Mesodermal cell (in vitro differentiated cells): ENCODE measurements around the gene SLC4A8.
"Not testable (repeated sequence)": the region's sequence is repeated elsewhere in the genome, so short reads cannot be mapped to it uniquely, and the experiment has no call there.

Experiments
- H3K27ac ChIP-seq: 2 replicates; pipeline ENCODE4 v1.7.0; 2013; ENCODE audit warnings: mild to moderate bottlenecking, low read depth, low read length, moderate library complexity; ENCODE audit not compliant: severe bottlenecking
- H3K36me3 ChIP-seq: 2 replicates; pipeline ENCODE4 v1.7.1; 2013; ENCODE audit warnings: mild to moderate bottlenecking, low read length, moderate library complexity; ENCODE audit not compliant: control insufficient read depth, insufficient read depth
- H3K4me1 ChIP-seq: one replicate; pipeline ENCODE4 v1.7.1; 2013; ENCODE audit warnings: mild to moderate bottlenecking, low read length; ENCODE audit not compliant: insufficient read depth, control insufficient read depth, poor library complexity, severe bottlenecking
- H3K4me3 ChIP-seq: 2 replicates; pipeline ENCODE4 v1.7.0; 2013; ENCODE audit warnings: low read length, control low read depth, mild to moderate bottlenecking; ENCODE audit not compliant: insufficient read depth, poor library complexity, severe bottlenecking; ENCODE audit errors: extremely low read depth
- H3K9me3 ChIP-seq: 2 replicates; pipeline ENCODE4 v1.7.1; 2013; ENCODE audit warnings: mild to moderate bottlenecking, low read length, moderate library complexity; ENCODE audit not compliant: control insufficient read depth
- WGBS, 2 experiments: methylation state at CpG; one replicate each; pipeline ENCODE4 v1.1.5; 2013; ENCODE audit warnings: missing lambda C conversion rate in 2 of 2; ENCODE audit not compliant: insufficient coverage in 2 of 2; 5-methylcytosine and 5-hydroxymethylcytosine counted together

SLC4A8 gene

DNA sequence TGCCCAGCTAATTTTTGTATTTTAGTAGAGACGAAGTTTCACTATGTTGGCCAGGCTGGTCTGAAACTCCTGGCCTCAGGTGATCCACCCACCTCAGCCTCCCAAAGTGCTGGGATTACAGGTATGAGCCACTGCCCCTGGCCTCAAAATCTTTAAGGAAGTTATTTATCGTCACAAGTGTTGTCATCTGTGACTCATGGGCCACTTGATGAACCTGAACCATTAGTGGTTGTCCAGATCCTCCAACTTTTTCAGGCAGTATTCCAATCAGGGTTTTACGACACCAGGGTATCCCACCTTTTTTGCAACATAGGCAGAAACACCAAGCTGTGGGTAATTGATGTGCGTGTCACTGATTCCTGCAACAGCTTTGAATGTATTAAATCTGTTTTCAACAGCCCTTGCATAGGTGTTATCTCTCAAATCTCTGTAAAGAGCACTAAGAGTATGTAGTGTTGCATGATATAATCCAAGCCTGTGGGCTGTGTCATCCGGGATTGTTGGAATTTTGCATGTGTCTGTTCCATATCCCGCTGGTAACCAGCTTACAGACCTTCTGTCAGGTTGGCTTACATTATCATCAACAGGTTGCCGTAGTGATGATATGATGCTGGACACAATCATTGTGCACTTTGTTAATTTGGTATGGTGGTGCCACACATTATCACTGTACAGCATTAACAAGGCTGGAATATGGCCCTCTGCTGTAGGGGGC lies 87.1 kb downstream of the SLC4A8 start:
- 90 to 94% methylated on average over 4 to 6 of the region's 7 CpGs for WGBS, 2 experiments
- Histone ChIP-seq H3K27ac (no peak overlapping the region), H3K4me1 (no peaks in the 10 kb centered on the region), H3K9me3 (no peaks in the 10 kb centered on the region), H3K36me3 (no peaks in the 10 kb centered on the region), H3K4me3 (no peak overlapping the region)

DNA sequence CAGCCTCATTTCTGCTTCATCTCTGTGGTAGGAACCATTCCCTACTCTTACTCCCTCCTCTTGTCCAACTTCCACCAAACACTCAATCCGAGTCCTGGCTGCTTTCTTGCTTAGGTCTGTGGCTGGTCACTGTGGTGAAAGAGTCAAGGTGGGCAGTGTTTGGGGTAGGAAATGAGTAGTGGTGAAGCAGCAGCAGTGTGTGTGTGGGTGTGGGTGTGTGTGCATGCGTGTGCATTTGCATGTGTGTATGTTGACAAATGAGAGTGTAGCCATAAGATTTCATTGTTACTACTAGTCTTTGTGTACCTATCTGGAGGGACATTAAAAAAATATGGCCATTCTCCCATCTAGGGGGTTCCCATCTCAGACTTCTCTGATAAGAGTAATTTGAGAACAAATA lies 87.8 kb downstream of the SLC4A8 start:
- H3K4me3 ChIP-seq, result no peak overlapping the region
- WGBS, 2 experiments, result 100% methylated on average over 1 of the region's 2 CpGs
- no peaks in the 10 kb centered on the region for H3K9me3 ChIP-seq
- H3K27ac ChIP-seq, result no peak overlapping the region
- no peaks in the 10 kb centered on the region for H3K4me1 ChIP-seq
- no peaks in the 10 kb centered on the region for H3K36me3 ChIP-seq

DNA sequence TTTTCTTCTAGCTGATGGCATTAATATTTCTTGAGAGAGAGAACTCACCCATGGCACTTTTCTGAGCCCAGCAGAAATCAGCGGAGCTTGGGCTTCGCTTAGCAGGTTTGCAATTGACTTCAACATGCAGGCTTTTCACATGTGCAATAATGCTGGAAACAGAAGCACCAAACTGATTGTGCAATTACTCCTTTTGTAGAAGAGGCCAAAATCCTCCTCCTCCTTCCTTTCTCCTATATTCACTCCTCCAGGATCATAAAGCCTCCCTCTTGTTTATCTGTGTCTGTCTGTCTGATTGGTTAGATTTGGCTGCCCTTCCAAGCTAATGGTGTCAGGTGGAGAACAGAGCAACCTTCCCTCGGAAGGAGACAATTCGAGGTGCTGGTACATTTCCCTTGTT lies 90.4 kb downstream of the SLC4A8 start:
- not testable (repeated sequence) for H3K4me3 ChIP-seq, H3K4me1 ChIP-seq
- WGBS, 2 experiments, result 89 to 100% methylated on average over 2 to 4 of the region's 4 CpGs

DNA sequence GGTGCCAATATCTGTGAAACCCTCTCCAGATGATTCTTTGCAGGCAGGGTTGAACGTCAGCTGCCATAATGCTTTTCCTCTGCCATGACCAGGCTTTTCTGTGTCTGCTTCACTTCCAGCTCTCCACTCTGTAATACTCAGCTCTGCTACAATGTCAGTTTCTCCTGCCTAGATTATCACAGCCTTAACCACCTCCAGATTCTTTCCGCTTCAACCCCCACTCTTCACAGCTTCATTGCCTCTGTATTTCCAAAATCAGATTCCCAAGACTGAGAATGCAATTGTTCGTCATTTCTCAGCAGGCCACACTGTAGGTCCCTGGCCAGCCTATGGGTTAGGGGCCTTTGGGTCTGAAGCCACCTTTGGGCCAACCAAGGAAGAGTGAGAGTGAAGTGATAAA lies 92.7 kb downstream of the SLC4A8 start:
- H3K4me1 ChIP-seq, result no peaks in the 10 kb centered on the region
- H3K4me3 ChIP-seq, result no peak overlapping the region
- H3K27ac ChIP-seq, result no peak overlapping the region
- no peaks in the 10 kb centered on the region for H3K36me3 ChIP-seq
- no peaks in the 10 kb centered on the region for H3K9me3 ChIP-seq
- 76 to 91% methylated on average over 2 of the region's 3 CpGs for WGBS, 2 experiments

More for the DNA sequence above, 90.4 kb downstream of the SLC4A8 start:
- not testable (repeated sequence) for H3K9me3 ChIP-seq, H3K27ac ChIP-seq, H3K36me3 ChIP-seq

DNA sequence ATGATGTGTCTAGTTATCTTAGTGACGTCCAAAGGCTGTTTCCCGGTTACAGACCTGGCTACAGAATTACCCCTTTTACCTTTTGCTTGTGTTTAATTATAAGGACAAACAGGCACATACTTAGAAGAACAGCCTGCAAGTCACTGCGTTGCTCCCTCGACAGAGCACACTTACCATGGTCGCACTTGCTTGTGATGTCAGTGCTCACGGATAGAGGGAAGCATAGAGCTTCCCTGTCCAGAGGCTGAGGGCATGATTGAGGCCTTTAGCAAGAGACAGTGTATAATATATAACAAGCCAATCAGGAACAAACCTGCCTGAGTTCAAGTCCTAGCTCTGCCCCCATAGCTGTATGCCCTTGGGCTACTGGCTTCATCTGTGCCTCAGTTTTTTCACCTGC lies 93.2 kb downstream of the SLC4A8 start:
- WGBS, 2 experiments, result 50 to 93% methylated on average over 3 of the region's 6 CpGs
- Histone ChIP-seq H3K27ac (no peak overlapping the region), H3K4me3 (no peak overlapping the region), H3K36me3 (no peaks in the 10 kb centered on the region), H3K9me3 (no peaks in the 10 kb centered on the region), H3K4me1 (no peaks in the 10 kb centered on the region)

DNA sequence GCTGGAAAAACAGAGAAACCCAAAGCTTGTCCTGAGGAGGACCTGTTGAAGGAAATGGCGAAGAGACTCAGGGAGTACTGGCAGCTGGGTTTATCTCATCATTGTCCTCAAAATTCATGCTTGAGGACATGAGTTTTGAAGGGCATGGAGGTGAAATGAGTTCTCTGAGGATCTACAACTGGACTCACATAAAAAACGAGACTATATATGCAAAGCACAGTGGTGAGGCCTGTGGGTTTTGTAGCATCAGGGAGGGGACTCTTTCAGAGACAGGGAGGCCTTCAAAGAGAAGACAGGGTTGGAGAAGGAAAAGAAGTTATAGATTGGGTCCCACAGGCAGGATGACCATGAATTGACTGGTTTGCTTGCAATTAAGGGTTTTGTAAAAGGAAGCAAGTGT lies 95.1 kb downstream of the SLC4A8 start:
- WGBS, 2 experiments, result 95% methylated on average over 2 of the region's 2 CpGs
- Histone ChIP-seq H3K4me1 (peaks cover 8% of the 10 kb centered on the region), H3K27ac (no peak overlapping the region), H3K4me3 (no peak overlapping the region), H3K36me3 (no peaks in the 10 kb centered on the region), H3K9me3 (no peaks in the 10 kb centered on the region)

DNA sequence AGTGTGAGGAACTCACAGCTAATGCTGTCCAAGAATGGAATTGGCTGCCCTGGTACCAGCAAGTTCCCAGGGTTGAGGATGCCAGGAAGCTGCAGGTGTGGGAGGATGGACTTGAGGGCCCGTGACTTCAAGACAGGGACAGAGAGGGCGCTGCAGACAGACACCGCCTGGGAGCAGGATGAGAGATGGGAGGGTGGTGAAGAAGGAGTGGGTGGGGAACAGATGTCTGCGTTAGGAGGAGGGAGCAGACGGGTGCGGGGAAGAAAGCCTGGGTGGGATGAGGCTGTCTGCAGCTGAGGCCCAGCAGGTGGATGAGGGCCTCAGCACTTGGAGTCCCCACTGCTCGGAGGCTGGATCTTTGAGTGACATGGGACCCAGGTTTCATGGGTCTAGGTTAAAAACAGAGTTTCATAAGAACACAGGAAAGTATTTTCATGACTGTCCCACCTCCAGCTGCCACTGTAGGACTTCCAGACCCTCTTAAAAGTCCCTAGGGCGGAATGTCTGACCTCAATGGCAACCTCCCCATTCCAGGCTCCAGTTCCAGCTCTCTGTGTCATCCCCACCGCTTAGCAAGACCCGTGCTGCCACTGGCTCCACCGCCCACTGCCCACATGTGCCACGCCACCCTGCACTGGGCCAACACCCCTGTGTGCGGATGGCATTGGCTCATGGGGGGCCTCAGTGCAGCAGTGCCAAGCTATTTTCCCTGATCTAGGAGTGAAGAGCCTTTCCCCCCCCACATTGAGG lies 96.1 kb downstream of the SLC4A8 start:
- no peak overlapping the region for H3K4me3 ChIP-seq
- no peaks in the 10 kb centered on the region for H3K36me3 ChIP-seq
- 74 to 79% methylated on average over 8 to 13 of the region's 13 CpGs for WGBS, 2 experiments
- H3K4me1 ChIP-seq, result peaks cover 9% of the 10 kb centered on the region
- H3K9me3 ChIP-seq, result no peaks in the 10 kb centered on the region
- no peak overlapping the region for H3K27ac ChIP-seq

DNA sequence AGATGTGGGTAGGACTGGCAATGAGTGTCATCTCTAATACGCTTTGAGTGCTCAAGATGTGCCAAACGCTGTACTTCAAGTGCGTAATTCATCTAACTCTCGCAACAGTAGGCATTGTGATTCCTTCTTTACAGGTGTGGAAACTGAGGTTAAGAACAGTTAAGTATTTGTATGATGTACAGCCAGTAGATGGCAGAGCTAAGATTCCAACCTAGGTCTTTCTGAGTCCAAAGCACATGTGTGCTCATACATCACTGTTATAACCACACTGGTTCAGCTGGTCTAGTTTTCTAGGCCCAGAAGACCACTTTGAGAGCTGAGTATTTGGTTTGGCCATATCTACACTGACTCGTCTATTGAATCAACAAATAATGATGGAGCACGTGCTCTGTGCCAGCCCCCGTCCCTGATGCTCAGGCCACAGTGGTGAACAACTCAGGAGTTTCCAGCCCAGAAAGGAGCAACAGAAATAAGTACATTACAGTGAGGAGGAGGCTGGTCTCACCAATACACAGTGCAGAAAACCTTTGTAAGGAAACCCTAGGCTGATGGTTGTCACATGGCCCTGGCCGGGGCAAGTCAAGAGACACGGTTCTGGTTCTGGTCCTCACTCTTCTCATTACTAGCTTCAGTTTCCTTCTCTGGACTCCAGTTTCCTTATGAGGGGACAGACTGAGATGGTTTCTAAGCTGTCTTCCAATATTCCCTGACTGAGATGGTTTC lies 97.1 kb downstream of the SLC4A8 start:
- Histone ChIP-seq H3K36me3 (no peaks in the 10 kb centered on the region), H3K27ac (no peak overlapping the region), H3K4me3 (no peak overlapping the region), H3K9me3 (no peaks in the 10 kb centered on the region), H3K4me1 (peaks cover 9% of the 10 kb centered on the region)
- WGBS, 2 experiments, result 95 to 99% methylated on average over 9 of the region's 9 CpGs

DNA sequence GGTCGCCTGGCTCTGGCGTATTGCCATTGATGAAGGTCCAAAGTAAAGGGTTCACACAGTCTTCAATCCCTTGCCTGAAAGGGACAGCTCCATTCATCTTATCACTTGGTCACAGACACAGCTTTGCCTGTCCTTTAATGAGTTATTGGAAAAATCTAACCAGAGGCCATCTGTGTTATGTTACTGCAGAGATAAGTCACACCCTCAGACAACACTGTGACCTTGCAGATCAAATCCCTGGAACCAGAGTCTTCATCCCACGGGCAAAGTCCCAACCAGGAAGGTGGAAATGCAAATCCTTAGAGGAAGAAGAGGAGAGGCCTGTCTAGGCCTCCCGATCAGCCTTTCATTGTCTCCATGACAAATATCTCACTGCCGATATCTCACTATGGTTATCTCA lies 98.1 kb downstream of the SLC4A8 start:
- H3K4me1 ChIP-seq, result peaks cover 9% of the 10 kb centered on the region
- no peaks in the 10 kb centered on the region for H3K9me3 ChIP-seq
- 94 to 96% methylated on average over 4 to 5 of the region's 5 CpGs for WGBS, 2 experiments
- H3K27ac ChIP-seq, result no peak overlapping the region
- H3K4me3 ChIP-seq, result no peak overlapping the region
- no peaks in the 10 kb centered on the region for H3K36me3 ChIP-seq

DNA sequence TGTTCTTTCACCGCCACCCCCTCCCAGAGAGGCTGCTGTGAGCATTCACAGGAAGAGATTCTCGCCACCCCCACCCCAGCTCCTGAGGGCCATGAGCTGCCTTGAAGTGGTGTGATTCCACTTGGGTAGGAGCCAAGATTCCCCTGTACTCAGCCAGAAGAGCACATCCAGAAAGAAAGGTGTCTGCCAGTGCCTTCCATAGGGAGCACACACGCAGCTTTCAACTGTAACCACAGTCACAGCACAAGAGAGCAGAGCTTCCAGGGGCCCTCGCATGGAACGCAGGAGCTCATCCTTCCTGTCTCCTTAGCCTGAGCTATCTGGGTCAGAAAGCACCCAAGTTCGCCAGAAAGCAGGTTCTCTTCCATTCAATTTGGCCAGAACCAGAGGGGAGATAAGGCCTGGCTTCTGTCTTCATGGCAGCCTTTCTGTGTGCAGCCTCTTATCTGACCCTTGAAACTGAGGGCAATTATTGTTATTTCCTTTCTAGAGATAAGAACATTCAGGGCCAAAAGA lies 99.8 kb downstream of the SLC4A8 start:
- 78 to 85% methylated on average over 3 to 5 of the region's 6 CpGs for WGBS, 2 experiments

More for the DNA sequence above, 99.8 kb downstream of the SLC4A8 start:
- Histone ChIP-seq H3K9me3 (no peaks in the 10 kb centered on the region), H3K4me1 (peaks cover 13% of the 10 kb centered on the region), H3K27ac (peak overlapping the region; percentile 20), H3K36me3 (no peaks in the 10 kb centered on the region), H3K4me3 (no peak overlapping the region)
